ENCODE measurements around the gene GABBR1.

GRCh38 chr6:29520232-29520631, 112.8 kb downstream of the GABBR1 start:
- TF ChIP-seq, protein P1, sequence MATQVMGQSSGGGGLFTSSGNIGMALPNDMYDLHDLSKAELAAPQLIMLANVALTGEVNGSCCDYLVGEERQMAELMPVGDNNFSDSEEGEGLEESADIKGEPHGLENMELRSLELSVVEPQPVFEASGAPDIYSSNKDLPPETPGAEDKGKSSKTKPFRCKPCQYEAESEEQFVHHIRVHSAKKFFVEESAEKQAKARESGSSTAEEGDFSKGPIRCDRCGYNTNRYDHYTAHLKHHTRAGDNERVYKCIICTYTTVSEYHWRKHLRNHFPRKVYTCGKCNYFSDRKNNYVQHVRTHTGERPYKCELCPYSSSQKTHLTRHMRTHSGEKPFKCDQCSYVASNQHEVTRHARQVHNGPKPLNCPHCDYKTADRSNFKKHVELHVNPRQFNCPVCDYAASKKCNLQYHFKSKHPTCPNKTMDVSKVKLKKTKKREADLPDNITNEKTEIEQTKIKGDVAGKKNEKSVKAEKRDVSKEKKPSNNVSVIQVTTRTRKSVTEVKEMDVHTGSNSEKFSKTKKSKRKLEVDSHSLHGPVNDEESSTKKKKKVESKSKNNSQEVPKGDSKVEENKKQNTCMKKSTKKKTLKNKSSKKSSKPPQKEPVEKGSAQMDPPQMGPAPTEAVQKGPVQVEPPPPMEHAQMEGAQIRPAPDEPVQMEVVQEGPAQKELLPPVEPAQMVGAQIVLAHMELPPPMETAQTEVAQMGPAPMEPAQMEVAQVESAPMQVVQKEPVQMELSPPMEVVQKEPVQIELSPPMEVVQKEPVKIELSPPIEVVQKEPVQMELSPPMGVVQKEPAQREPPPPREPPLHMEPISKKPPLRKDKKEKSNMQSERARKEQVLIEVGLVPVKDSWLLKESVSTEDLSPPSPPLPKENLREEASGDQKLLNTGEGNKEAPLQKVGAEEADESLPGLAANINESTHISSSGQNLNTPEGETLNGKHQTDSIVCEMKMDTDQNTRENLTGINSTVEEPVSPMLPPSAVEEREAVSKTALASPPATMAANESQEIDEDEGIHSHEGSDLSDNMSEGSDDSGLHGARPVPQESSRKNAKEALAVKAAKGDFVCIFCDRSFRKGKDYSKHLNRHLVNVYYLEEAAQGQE (tag by site-specific recombination; IDR thresholded peaks at IDR 0.05): no peak
- TF ChIP-seq, protein P2, sequence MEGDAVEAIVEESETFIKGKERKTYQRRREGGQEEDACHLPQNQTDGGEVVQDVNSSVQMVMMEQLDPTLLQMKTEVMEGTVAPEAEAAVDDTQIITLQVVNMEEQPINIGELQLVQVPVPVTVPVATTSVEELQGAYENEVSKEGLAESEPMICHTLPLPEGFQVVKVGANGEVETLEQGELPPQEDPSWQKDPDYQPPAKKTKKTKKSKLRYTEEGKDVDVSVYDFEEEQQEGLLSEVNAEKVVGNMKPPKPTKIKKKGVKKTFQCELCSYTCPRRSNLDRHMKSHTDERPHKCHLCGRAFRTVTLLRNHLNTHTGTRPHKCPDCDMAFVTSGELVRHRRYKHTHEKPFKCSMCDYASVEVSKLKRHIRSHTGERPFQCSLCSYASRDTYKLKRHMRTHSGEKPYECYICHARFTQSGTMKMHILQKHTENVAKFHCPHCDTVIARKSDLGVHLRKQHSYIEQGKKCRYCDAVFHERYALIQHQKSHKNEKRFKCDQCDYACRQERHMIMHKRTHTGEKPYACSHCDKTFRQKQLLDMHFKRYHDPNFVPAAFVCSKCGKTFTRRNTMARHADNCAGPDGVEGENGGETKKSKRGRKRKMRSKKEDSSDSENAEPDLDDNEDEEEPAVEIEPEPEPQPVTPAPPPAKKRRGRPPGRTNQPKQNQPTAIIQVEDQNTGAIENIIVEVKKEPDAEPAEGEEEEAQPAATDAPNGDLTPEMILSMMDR (tag by site-specific recombination; IDR thresholded peaks at IDR 0.05): no peak
- no peak for TF ChIP-seq ZNF791 (tag by site-specific recombination; IDR thresholded peaks at IDR 0.05)
- TF ChIP-seq FEZF1 (tag by site-specific recombination; IDR thresholded peaks at IDR 0.05): no peak
- TF ChIP-seq ZNF529 (tag by site-specific recombination; IDR thresholded peaks at IDR 0.05; ENCODE audit: insufficient replicate concordance): no peak
- no peak for TF ChIP-seq ZNF548 (tag by site-specific recombination; IDR thresholded peaks at IDR 0.05)
- no peak for TF ChIP-seq PBX3 (CRISPR knock-in tag; IDR thresholded peaks at IDR 0.05)
- no peak for TF ChIP-seq SP2 (tag by site-specific recombination; IDR thresholded peaks at IDR 0.05)
- no peak for TF ChIP-seq ZNF24 (tag by site-specific recombination; IDR thresholded peaks at IDR 0.05)
- TF ChIP-seq ZNF549 (tag by site-specific recombination; IDR thresholded peaks at IDR 0.05): no peak
- no peak for TF ChIP-seq ZNF792 (tag by site-specific recombination; IDR thresholded peaks at IDR 0.05)
- no peak for TF ChIP-seq ZNF692 (tag by site-specific recombination; IDR thresholded peaks at IDR 0.05)

All from HEK293 (cell line).